ENCODE measurements around the gene PROCR.
A peak's percentile ranks its signal among the peaks of the same experiment; 100 is the strongest.

DNA sequence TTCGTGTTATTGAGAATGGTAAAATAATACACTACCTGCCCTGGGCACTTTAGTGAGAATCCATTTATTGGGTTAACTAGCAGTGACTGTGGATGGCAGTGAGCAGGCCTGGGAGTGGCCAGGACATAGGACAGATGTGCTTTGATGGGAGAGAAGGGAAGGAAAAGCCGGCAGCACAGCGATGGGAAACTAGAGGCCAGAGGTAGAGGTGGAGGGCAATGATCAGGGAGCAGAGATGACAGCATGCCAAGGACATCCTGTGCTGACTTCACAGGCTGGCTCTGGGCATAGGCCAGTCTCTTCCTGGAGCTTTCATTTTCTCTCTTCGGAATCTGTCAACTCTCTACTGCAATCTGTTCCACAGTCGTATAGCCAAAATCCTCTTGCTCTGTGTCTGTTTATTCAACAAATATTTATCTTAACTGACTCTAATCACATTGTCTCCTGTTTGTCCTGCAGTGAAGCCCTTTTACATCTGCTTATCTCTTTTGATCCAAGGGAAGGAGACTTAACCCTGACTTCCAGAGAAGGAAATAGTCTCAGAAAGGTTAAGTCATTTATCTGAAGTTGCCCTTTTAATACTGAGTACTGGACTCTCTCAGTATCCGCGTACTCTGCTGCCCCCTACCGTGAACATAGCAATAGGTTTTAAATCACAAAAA lies 36.2 kb downstream of the PROCR start:
- TF ChIP-seq, protein P1, sequence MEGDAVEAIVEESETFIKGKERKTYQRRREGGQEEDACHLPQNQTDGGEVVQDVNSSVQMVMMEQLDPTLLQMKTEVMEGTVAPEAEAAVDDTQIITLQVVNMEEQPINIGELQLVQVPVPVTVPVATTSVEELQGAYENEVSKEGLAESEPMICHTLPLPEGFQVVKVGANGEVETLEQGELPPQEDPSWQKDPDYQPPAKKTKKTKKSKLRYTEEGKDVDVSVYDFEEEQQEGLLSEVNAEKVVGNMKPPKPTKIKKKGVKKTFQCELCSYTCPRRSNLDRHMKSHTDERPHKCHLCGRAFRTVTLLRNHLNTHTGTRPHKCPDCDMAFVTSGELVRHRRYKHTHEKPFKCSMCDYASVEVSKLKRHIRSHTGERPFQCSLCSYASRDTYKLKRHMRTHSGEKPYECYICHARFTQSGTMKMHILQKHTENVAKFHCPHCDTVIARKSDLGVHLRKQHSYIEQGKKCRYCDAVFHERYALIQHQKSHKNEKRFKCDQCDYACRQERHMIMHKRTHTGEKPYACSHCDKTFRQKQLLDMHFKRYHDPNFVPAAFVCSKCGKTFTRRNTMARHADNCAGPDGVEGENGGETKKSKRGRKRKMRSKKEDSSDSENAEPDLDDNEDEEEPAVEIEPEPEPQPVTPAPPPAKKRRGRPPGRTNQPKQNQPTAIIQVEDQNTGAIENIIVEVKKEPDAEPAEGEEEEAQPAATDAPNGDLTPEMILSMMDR (conservative IDR thresholded peaks at IDR 0.05; ENCODE audit: low read length) = peak; percentile 85
- no peak for TF ChIP-seq EZH2phosphoT487 (IDR thresholded peaks at IDR 0.05; ENCODE audit: borderline replicate concordance)

Data from Loucy (cell line).